ENCODE results near the gene VSTM2A. TPM values are rescaled to one million over a fixed set of nuclear protein-coding genes. Genes with fewer than 3 reads are reported as not detected.

The VSTM2A gene
- total RNA-seq, 2 donors from 2014 or later = 0.72 to 4.2 TPM

GRCh38 chr7:54565432-54565831, 23.3 kb downstream of the VSTM2A start:
- no peak for DNase-seq
- Histone ChIP-seq H3K27me3 (no peaks in the 10 kb centered on the region), H3K9ac (ENCODE audit: low read depth in 2 of 2, low read length in 2 of 2) (no peak overlapping the region), H3K9me3 (no peaks in the 10 kb centered on the region), H3K4me1 (no peaks in the 10 kb centered on the region), H3K4me3 (no peak overlapping the region), H3K27ac (no peak overlapping the region), H3K36me3 (no peaks in the 10 kb centered on the region)
- TF ChIP-seq CTCF (IDR thresholded peaks at IDR 0.05) = no peak
- intact Hi-C loops (cut with DNase I) = no loop called here

- Histone ChIP-seq H3K4me3 (no peak overlapping the region), H3K9me3 (no peaks in the 10 kb centered on the region), H3K9ac (ENCODE audit: low read depth in 2 of 2, low read length in 2 of 2) (no peak overlapping the region), H3K36me3 (no peaks in the 10 kb centered on the region), H3K27ac (no peak overlapping the region), H3K4me1 (no peaks in the 10 kb centered on the region), H3K27me3 (no peaks in the 10 kb centered on the region)
- intact Hi-C loops (cut with DNase I) = no loop called here
- no peak for DNase-seq
- TF ChIP-seq CTCF (IDR thresholded peaks at IDR 0.05) = no peak
These were observed 39.3 kb downstream of the VSTM2A start for GRCh38 chr7:54581511-54581910.

DNA sequence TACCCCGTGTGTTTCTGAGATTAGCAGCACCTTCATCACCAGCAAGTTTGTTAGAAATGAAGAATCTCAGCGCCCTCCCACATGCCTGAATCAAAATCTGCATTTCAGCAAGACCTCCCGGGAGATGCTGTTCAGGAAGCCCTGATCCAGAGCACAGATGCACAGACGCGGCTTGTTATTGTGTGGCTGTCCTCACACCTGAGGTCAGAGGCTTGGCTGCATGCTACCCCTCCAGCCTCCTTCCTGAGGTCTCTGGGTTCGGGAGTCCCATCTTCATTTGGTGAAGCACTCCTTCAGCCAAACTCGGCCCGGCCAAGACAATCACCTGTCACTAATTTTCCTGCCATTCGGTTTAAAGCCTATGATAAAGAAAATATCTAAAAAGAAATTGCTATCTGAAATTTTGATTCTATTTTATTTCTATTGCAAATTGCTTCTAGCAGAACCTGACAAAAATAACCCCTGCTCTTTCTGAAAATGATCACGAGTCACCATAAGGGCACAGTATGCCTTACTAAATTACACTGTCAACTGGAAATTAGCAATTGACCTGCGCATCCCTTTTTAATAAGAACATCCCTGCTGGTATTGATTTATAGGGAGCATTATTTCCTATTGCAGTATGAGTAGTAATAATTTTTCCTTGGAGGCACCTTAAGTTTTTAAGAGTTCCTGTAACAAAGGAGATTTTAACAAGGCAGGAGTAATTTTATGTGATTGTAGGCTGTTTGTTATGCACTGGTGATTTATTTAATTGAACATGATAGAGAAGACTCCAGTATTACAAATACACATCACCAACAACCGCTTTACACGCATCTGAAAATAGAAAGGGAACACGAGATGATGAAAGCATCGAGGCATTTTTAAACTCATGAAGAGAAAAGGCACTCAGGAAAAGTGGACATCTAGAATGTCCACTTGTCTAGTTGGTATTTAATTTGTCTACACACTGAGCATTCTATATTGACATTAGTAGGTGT, 49.5 kb downstream of the VSTM2A start:
- no peak for DNase-seq
- H3K9me3 ChIP-seq = no peaks in the 10 kb centered on the region

GRCh38 chr7:54596747-54597146, 54.6 kb downstream of the VSTM2A start:
- Histone ChIP-seq H3K27ac (no peak overlapping the region), H3K9ac (ENCODE audit: low read depth in 2 of 2, low read length in 2 of 2) (no peak overlapping the region), H3K36me3 (no peaks in the 10 kb centered on the region), H3K4me3 (no peak overlapping the region), H3K27me3 (no peaks in the 10 kb centered on the region), H3K9me3 (no peaks in the 10 kb centered on the region), H3K4me1 (no peaks in the 10 kb centered on the region)
- no peak for DNase-seq
- intact Hi-C loops (cut with DNase I) = no loop called here
- TF ChIP-seq CTCF (IDR thresholded peaks at IDR 0.05) = no peak

More for the DNA sequence above, 49.5 kb downstream of the VSTM2A start:
- intact Hi-C loops (cut with DNase I) = no loop called here
- Histone ChIP-seq H3K36me3 (no peaks in the 10 kb centered on the region), H3K27me3 (no peaks in the 10 kb centered on the region), H3K4me1 (no peaks in the 10 kb centered on the region), H3K27ac (no peak overlapping the region), H3K4me3 (no peak overlapping the region), H3K9ac (ENCODE audit: low read depth in 2 of 2, low read length in 2 of 2) (no peak overlapping the region)
- no peak for TF ChIP-seq CTCF (IDR thresholded peaks at IDR 0.05)

DNA sequence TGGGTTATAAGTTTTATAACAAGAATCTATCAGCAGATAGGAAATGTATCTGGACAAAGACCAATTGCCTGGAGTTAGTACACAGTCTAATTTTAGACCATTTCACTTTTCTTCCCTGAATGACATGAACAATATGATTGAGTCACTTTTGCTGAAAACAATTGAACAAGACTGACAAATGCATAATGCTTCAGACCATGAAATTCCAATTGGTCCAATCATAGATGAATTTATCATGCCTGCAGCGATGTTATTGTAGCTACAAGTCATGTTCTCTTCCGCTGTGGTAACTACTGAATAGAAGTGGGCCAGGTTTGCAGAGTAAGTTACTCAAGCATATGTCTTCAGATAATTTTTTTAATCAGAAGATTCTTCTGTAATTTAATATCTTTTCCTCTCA, 73.4 kb downstream of the VSTM2A start:
- Histone ChIP-seq H3K27me3 (no peaks in the 10 kb centered on the region), H3K9me3 (no peaks in the 10 kb centered on the region), H3K9ac (ENCODE audit: low read depth in 2 of 2, low read length in 2 of 2) (no peak overlapping the region), H3K4me1 (no peaks in the 10 kb centered on the region), H3K4me3 (no peak overlapping the region), H3K27ac (no peak overlapping the region), H3K36me3 (no peaks in the 10 kb centered on the region)
- no peak for DNase-seq
- intact Hi-C loops (cut with DNase I) = no loop called here
- no peak for TF ChIP-seq CTCF (IDR thresholded peaks at IDR 0.05)

Other genes with a start within 250 kb of the VSTM2A start
- gene SEC61G, start 216.8 kb downstream of the VSTM2A start, total RNA-seq = 100 to 1,000 TPM; 137 to 170 TPM